ENCODE data around the gene XRN1.

GRCh38 chr3:142459096-142459495, 11.3 kb upstream of the XRN1 start:
- TF ChIP-seq CTCF (IDR thresholded peaks at IDR 0.05) (no peak), EP300 (IDR thresholded peaks at IDR 0.05) (no peak), POLR2A (IDR thresholded peaks at IDR 0.05) (no peak)
